MCF 10A (cell line): ENCODE data around the gene OR2T2. TPM values are rescaled to one million over a fixed set of nuclear protein-coding genes. Genes with fewer than 3 reads are reported as not detected.
"Not testable (repeated sequence)": the region's sequence is repeated elsewhere in the genome, so short reads cannot be mapped to it uniquely, and the experiment has no call there.

Source experiments
- BruUV-seq: library from RNA; stranded (reverse); fragments of 400-500 nt; replicated peaks from 2 replicates; lab custom pipeline; 2021; lab: Mats Ljungman, UMichigan
- CTCF ChIA-PET: fragments of 300-600 bp; sonication (Branson Sonifier 250); formaldehyde crosslinking; extraction: SDS; loops from one replicate; lab custom pipeline; 2021; ENCODE audit warnings: antibody characterized with exemption, inconsistent platforms; lab: Yijun Ruan, JAX
- POLR2A ChIA-PET: fragments of 300-600, 350-650 bp; sonication (Branson Sonifier 250); formaldehyde crosslinking; extraction: SDS; loops from one replicate; lab custom pipeline; 2020; ENCODE audit warnings: antibody characterized with exemption, inconsistent platforms; lab: Yijun Ruan, JAX
- DNase-seq: peaks from one replicate; pipeline ENCODE4 v3.0.0-alpha.2; 2018; ENCODE audit not compliant: unreplicated experiment
- H3K27ac Mint-ChIP-seq: one replicate; pipeline ENCODE4 v1.8.0; 2022; ENCODE audit warnings: mild to moderate bottlenecking, low read depth, mixed read lengths; ENCODE audit not compliant: unreplicated experiment
- H3K27me3 Mint-ChIP-seq: one replicate; pipeline ENCODE4 v1.8.0; 2022; ENCODE audit warnings: mixed read lengths; ENCODE audit not compliant: insufficient read depth, unreplicated experiment
- H3K36me3 Mint-ChIP-seq: one replicate; pipeline ENCODE4 v1.8.0; 2022; ENCODE audit warnings: mild to moderate bottlenecking, moderate library complexity, mixed read lengths; ENCODE audit not compliant: insufficient read depth, unreplicated experiment
- H3K4me1 Mint-ChIP-seq: one replicate; pipeline ENCODE4 v1.8.0; 2022; ENCODE audit warnings: mixed read lengths; ENCODE audit not compliant: insufficient read depth, unreplicated experiment
- H3K4me3 Mint-ChIP-seq: one replicate; pipeline ENCODE4 v1.8.0; 2022; ENCODE audit warnings: mild to moderate bottlenecking, moderate library complexity, mixed read lengths; ENCODE audit not compliant: unreplicated experiment
- H3K9me3 Mint-ChIP-seq: one replicate; pipeline ENCODE4 v1.8.0; 2022; ENCODE audit warnings: mixed read lengths; ENCODE audit not compliant: unreplicated experiment
- intact Hi-C: fragments of 100-400 bp; cut with micrococcal nuclease; formaldehyde crosslinking; loops from 2 replicates; pipeline ENCODE4 v1.14.1; 2022
- total RNA-seq: library from RNA; stranded (reverse); gene quantifications from 2 replicates; pipeline ENCODE4 v1.2.3, GENCODE V29; 2022

OR2T2 gene
- total RNA-seq, 1 experiment from 2014 or later = not detected

DNA sequence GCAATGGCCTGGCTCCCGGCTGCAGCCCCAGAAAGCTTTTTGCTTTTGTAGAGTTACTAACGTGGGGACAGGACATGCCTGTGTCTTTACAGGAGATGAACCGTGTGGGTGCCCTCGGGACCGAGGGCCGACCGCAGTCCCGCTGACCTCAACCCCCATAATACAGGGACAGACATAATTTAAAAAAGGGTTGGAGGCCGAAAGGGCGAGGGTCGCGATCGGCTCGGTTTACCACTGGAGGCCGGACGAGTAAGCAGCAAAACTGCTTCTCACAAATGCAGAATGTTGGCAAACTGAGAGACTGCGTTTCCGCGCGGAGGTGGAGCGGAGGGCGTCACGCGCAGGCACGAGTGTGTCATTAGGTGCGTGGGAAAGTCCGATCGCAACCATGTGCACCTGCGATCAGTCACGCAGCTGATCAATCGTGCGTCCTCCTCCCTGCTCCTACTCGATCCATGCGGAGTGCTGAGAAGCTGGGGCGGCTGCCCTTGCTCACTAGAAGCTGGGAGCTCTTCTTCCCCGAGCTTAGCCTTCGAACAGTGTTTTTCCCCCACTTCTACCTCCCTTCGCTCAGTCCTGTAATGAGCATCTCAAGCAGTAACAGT, 11.5 kb upstream of the OR2T2 start:
- intact Hi-C loops, H3K27me3 Mint-ChIP-seq, H3K4me3 Mint-ChIP-seq, BruUV-seq, H3K9me3 Mint-ChIP-seq, H3K27ac Mint-ChIP-seq, CTCF ChIA-PET, H3K36me3 Mint-ChIP-seq, POLR2A ChIA-PET, DNase-seq: not testable (repeated sequence)
- H3K4me1 Mint-ChIP-seq = peaks cover 11% of the 10 kb centered on the region

DNA sequence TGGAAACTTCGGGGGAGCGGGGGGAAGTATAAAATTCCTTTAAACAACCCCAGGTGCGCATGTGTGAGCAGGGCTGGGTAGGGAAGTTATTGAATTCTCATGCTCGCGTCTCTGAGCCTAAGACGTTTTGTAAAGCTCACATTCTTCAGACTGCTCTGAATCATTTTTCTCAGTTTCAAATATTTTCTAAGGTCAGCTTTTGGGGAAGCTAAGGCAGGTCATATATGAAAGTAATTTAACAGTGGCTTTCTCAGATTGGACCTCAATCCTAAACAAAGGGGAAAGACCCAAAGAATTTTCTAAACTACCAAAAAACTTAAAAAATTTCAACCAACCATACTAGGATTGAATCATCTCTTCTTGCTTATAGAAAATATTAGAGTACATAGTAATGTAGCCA, 10.5 kb upstream of the OR2T2 start:
- H3K4me3 Mint-ChIP-seq, DNase-seq, H3K36me3 Mint-ChIP-seq, H3K9me3 Mint-ChIP-seq, POLR2A ChIA-PET, BruUV-seq, H3K27ac Mint-ChIP-seq, H3K27me3 Mint-ChIP-seq, CTCF ChIA-PET, intact Hi-C loops: not testable (repeated sequence)
- H3K4me1 Mint-ChIP-seq = peaks cover 11% of the 10 kb centered on the region

- BruUV-seq, H3K9me3 Mint-ChIP-seq, H3K36me3 Mint-ChIP-seq, intact Hi-C loops, CTCF ChIA-PET, POLR2A ChIA-PET, DNase-seq, H3K27me3 Mint-ChIP-seq, H3K4me3 Mint-ChIP-seq, H3K27ac Mint-ChIP-seq: not testable (repeated sequence)
- H3K4me1 Mint-ChIP-seq = peaks cover 11% of the 10 kb centered on the region
Observed at GRCh38 chr1:248436303-248436702, 9.1 kb upstream of the OR2T2 start.

DNA sequence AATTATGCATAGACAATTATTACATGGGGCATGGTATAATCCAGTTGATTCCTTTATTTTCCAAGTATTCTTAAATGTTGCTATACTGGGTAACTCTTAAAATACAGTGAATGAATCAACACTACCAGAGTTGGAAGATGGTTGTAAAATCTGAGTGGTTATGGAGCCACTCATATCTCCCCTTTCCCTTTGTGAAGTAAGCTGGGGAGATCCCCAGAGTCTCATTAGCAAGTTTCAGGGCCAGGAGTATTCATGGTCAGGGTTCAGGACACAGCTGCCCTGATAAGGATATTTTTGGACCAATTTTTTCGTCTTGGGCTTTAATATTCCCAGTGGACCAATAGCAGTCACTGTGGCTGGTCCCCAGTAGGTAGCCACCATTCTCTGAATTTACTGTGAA, 6.8 kb upstream of the OR2T2 start:
- H3K36me3 Mint-ChIP-seq, DNase-seq, H3K27ac Mint-ChIP-seq, H3K27me3 Mint-ChIP-seq, H3K4me1 Mint-ChIP-seq, intact Hi-C loops, POLR2A ChIA-PET, CTCF ChIA-PET, H3K4me3 Mint-ChIP-seq, BruUV-seq, H3K9me3 Mint-ChIP-seq: not testable (repeated sequence)

DNA sequence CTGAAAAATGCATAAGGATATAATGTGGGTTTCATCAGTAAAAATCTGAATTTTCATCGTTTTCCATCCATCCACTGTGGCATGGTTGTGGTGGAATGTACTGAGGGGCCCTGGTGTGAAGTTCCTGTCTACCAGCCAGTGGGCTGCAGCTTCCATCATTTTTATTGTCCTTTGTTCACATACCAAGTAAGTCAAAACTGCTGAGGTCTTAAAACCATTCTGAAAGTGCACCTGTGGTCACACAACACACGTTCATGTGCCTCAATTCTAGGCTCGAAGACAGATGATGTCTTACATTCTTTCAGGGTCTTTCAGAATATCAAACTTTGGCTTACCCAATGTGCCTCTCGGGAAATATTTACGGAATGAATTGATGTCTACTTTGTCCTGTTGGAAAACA, 6.2 kb upstream of the OR2T2 start:
- H3K4me1 Mint-ChIP-seq, H3K9me3 Mint-ChIP-seq, DNase-seq, BruUV-seq, H3K36me3 Mint-ChIP-seq, CTCF ChIA-PET, intact Hi-C loops, H3K27me3 Mint-ChIP-seq, H3K4me3 Mint-ChIP-seq, H3K27ac Mint-ChIP-seq: not testable (repeated sequence)
- POLR2A ChIA-PET = interaction anchor here (1.2 kb wide), 1 partner anchor 303 kb away, joined by 3 read pairs; no protein-coding TSS in a partner anchor

DNA sequence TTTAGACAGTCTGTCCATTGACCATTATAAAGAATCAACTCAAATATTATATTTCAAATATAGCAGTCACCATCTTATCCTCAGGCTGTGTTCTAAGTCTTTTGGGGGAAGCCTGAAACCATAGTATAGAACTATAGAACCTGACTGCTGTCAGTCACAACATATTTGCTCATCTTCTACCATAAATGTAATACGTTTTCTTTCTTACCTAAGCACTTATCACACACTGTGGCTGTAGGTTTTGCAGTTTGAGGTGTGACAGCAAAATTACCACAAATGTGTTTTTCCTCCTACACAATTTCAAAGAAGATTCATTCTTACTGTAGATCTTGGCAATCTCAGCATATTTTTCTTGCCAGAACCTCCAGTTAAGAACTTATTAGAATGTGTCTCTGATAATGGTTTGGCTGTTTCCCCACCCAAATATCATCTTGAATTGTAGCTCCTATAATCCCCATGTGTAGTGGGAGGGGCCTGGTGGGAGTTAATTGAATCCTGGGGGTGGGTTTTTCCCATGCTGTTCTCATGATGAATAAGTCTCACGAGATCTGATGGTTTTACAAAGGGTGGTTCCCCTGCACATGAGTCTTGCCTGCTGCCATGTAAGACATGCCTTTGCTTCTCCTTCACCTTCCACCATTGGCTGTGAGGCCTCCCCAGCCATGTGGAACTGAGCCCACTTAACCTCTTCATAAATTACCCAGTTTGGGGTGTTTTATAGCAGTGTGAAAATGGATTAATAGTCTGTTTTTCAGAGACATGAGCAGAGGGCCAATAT, 2.7 kb upstream of the OR2T2 start:
- peaks cover 17% of the 10 kb centered on the region for H3K4me1 Mint-ChIP-seq
- intact Hi-C loops, H3K36me3 Mint-ChIP-seq, H3K27me3 Mint-ChIP-seq, CTCF ChIA-PET, H3K9me3 Mint-ChIP-seq, BruUV-seq, H3K4me3 Mint-ChIP-seq, POLR2A ChIA-PET, H3K27ac Mint-ChIP-seq, DNase-seq: not testable (repeated sequence)

DNA sequence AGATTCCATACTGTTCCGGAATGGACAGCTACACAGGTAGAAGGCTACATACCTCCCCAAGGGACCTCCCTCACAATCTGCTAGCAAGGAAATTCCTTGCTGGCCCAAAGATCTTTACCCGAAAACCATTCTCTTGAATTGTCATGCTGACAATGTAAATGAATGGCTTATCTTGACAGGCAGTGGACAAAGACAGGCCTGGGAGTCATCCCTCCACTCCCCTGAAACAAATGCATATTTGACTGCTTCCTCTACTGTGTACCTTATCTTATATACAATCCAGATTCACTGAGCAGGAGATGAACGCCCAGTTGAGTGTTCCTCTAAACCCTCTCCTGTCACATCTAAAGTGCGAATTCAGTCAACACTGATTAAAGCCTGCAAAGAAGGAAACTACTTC, 834 bp upstream of the OR2T2 start:
- intact Hi-C loops, H3K36me3 Mint-ChIP-seq, H3K27me3 Mint-ChIP-seq, CTCF ChIA-PET, BruUV-seq, H3K27ac Mint-ChIP-seq, DNase-seq, POLR2A ChIA-PET, H3K9me3 Mint-ChIP-seq, H3K4me3 Mint-ChIP-seq: not testable (repeated sequence)
- peaks cover 17% of the 10 kb centered on the region for H3K4me1 Mint-ChIP-seq

- H3K4me3 Mint-ChIP-seq, H3K27me3 Mint-ChIP-seq, H3K9me3 Mint-ChIP-seq, DNase-seq, H3K27ac Mint-ChIP-seq, POLR2A ChIA-PET, H3K36me3 Mint-ChIP-seq, CTCF ChIA-PET, intact Hi-C loops, BruUV-seq: not testable (repeated sequence)
- H3K4me1 Mint-ChIP-seq = peaks cover 17% of the 10 kb centered on the region
Observed at GRCh38 chr1:248448409-248449074, 3.1 kb downstream of the OR2T2 start.
